K562 (cell line): Measurements from ENCODE around the gene RAB3GAP2.

ENCODE experiments used
- ARNT ChIP-seq, 2 experiments: fragments of 450-650 bp; IDR thresholded peaks; 2 replicates each; pipeline ENCODE4 v1.6.1; 2016; ENCODE audit warnings: mild to moderate bottlenecking in 1 of 2
- FOXM1 ChIP-seq, 2 experiments: fragments of 450-650 bp in 1 of 2; sonication (generic) in 1 of 2; formaldehyde crosslinking in 1 of 2; IDR thresholded peaks; 2 replicates each; pipeline versions ENCODE4 v1.6.1 to v1.9.0; 2017 to 2022; ENCODE audit warnings: low read depth in 2 of 2, mild to moderate bottlenecking in 2 of 2, missing genetic modification reagents in 1 of 2, moderate library complexity in 1 of 2
- GABPB1 ChIP-seq: sonication (generic); formaldehyde crosslinking; IDR thresholded peaks from 2 replicates; pipeline ENCODE4 v1.8.0; 2022; ENCODE audit warnings: mild to moderate bottlenecking, missing genetic modification reagents
- YY1 ChIP-seq, 3 experiments: IDR thresholded peaks; 2 replicates each; pipeline ENCODE4 v1.6.1; 2011; ENCODE audit warnings: low read length in 2 of 3, mild to moderate bottlenecking in 2 of 3, moderate library complexity in 2 of 3, borderline replicate concordance in 1 of 3, control low read depth in 1 of 3, low read depth in 1 of 3; ENCODE audit not compliant: insufficient read depth in 3 of 3, insufficient replicate concordance in 2 of 3, control insufficient read depth in 1 of 3, insufficient read length in 1 of 3; ENCODE audit errors: extremely low read depth in 1 of 3
- ZKSCAN3 ChIP-seq: fragments of 250-450 bp; sonication (Bioruptor Pico); IDR thresholded peaks from 2 replicates; pipeline ENCODE4 v1.4.0; 2020

DNA sequence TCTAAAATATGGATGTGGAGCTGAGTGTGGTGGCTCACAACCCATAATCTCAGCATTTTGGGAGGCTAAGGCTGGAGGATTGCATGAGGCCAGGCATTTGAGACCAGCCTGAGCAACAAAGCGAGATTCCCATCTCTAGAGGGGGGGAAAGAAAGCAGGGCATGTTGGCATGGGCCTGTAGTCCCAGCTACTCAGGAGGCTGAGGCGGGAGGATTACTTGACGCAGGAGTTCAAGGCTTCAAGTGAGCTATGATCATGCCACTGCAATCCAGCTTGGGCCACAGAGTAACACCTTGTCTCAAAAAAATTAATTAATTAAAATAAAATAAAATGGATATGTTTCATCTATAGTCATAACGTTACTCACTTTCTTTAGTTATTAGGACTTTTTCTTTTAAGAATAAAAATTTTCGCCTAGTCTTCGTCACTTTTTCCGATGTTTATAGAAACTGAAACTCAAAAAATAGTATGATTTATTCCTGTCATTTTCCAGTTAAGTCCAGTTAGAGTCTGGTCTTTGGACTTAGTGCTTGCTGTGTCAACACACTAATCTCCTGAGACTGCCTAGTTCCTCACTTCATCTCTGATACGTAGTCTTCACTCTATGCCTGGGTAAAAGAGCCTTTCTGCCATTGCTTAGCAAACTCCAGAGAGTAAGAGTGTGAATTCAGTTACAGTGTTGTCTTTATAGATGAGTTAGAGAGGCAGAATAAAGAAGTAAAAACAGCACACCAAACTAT lies 150.3 kb downstream of the RAB3GAP2 start:
- TF ChIP-seq FOXM1 (IDR thresholded peaks at IDR 0.05; ENCODE audit: low read depth), result no peak
- no peak for TF ChIP-seq FOXM1 (CRISPR knock-in tag; IDR thresholded peaks at IDR 0.05; ENCODE audit: low read depth)
- no peak for TF ChIP-seq YY1 (IDR thresholded peaks at IDR 0.05; ENCODE audit: borderline replicate concordance in 1 of 3, control insufficient read depth in 1 of 3, extremely low read depth in 1 of 3, insufficient read depth in 3 of 3, insufficient read length in 1 of 3, insufficient replicate concordance in 2 of 3, low read depth in 1 of 3, low read length in 2 of 3)
- TF ChIP-seq ARNT (IDR thresholded peaks at IDR 0.05), result no peak
- no peak for TF ChIP-seq ZKSCAN3 (CRISPR knock-in tag)
- no peak for TF ChIP-seq GABPB1
